DMS79 (cell line): ENCODE results near the gene PSMD12.

ENCODE experiments used
- DNase-seq: peaks from one replicate; lab custom pipeline; 2025; lab: John Stamatoyannopoulos, UW

PSMD12 gene

DNA sequence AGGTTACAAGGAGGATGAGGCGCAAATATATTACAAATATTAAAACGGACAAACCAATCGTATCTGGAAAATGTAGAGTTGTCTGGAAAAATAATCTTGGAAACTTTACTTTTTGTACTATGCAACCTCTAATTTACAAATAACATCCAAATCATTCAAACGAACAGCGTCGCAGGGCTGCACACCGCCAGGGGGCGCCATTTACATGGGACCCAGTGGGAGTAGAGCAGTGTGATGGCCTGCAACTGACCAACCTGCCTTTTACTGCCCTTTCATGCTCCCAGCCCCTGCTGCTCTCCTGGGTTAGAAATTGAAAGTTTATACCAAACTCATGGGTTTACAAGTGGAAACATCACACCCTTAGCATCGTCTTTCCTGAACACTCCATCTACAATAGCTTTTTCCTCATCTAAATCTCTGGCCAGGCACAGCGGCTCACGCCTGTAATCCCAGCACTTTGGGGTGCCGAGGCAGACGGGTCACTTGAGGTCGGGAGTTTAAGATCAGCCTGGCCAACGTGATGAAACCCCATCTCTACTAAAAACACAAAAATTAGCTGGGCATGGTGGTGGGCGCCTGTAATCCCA lies 20.7 kb upstream of the PSMD12 start:
- no peak for DNase-seq

DNA sequence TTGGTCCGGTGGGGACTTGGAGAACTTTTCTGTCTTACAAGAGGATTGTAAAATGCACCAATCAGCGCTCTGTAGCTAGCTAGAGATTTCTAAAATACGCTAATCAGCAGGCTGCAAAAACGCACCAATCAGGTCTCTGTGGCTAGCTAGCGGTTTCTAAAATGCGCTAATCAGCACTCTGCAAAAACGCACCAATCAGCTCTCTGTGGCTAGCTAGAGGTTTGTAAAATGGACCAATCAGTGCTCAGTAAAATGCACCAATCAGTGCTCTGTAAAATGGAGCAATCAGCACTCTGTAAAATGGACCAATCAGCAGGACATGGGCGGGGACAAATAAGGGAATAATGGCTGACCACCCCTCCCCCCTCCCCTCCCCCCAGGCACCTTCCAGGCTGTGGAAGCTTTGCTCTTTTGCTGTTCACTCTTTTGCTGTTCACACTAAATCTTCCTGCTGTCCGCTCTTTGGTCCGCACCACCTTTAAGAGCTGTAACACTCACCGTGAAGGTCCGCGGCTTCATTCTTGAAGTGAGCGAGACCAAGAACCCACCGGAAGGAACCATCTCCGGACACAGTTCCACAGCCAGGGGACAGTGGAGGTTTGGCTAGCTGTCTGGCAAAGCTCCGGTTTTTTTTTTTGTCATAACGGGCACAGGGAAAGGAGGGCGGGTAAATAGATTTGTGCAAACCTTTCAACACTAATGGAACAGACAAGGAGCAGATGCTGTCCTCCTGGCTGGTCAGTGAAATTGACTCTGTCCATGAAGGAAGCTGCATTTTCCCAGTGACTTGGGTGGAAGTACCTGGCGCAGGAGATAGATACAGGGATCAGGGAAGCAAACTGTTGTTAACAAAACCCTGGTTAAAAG lies 19.0 kb upstream of the PSMD12 start:
- DNase-seq: no peak

- DNase-seq: no peak
Measured at GRCh38 chr17:67381929-67382257, 15.5 kb upstream of the PSMD12 start.

DNA sequence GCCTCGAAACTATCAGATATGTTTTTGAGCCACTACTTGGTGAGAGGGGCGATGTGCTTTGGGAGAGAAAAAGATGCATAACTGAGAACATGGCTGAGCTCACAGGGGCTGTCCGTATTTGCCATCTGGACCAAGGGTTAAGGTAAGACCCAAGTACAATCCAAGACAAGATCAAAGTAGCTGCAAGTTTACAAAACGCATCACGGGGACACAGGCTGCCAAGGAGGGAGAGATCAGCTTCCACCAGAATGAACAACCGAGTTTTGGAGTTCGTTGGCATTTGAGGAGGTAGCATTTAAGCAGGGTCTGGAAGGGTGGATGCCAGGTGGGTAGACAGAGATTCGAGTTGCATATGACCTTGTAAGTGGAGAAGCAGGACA lies 12.9 kb upstream of the PSMD12 start:
- no peak for DNase-seq

DNA sequence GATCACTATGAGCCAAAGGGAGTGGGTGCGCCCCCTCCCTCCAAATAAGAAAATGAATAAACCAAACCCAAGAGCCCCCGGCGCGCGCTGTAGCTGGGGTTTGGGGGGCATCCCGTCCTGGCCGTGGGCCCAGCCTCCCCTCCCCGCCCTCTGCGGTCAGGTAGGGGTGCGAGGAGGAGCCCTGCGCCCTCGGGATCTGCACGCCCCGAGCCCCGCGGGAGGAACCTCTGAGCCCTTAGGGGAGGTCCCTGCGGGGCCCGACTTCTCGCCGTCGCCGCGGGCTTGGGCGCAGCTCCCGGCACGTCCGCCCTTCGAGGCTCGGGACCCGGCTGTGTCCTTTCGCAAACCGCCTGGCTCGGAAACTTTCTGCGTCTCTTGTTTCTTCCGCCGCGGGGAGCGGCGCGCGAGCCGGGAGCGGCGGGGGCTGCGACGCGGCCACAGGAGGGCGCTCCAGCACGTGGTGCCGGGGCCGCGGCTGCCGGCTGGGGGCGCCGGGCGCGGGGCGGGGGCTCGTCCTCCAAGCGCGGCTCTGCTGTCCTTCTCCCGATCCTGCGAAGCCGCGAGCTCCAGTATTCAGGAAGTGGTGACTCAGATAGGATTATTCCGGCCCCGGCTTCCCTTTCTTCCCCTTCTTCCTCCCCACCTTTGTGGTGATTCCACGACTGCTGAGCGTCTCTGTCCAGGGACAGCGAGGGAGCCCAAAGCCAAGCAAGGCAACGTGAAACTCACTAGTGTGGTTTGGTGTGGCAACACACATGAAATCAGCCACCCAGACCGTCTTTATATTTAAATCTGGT lies 12.3 kb upstream of the PSMD12 start:
- peak; percentile 8 for DNase-seq

DNA sequence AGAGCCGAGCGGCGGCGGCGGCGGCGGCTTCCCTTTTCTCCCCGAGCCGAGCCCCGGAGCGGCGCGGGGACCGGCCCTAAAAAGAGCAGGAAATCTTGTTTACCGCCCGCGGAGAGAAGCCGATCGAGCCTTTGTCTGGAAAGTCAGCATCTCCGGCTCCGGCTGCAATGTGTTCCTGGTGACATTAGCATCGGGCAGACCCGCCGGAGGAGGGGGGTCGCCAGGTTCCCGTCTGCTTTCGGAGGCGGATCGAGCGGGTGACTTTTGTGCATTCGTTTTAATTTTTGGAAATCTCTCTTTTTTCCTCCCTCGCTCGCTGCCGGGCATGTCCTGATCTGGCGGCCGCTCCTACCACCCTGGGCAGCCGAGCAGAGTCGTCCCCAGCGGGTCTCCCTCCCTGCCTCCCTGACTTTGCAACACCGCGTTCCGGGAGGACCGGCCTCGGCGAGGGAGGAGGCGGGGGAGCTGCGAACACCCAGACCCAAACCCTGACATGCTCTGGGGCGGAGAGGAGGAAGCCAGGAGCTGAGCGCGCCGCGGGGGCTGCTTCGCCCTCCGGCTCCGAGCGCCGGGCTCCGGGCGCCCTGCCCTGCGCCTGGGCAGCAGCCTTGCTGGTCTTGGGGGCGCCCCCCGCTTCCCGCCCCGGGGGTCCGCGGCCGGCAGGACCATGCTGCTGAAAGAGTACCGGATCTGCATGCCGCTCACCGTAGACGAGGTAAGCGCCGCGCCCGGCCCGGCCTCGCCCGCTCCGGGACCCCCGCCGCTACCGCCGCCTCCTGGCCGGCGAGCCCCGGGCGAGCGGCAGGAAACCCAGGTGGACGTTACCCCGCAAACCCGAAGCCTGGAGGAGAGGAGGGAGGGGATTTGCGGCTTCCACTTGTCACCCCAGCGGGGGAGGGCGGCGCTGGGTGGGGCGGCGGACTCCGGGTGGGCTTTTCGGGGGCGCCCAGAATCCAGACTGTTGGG lies 11.4 kb upstream of the PSMD12 start:
- DNase-seq: no peak

DNA sequence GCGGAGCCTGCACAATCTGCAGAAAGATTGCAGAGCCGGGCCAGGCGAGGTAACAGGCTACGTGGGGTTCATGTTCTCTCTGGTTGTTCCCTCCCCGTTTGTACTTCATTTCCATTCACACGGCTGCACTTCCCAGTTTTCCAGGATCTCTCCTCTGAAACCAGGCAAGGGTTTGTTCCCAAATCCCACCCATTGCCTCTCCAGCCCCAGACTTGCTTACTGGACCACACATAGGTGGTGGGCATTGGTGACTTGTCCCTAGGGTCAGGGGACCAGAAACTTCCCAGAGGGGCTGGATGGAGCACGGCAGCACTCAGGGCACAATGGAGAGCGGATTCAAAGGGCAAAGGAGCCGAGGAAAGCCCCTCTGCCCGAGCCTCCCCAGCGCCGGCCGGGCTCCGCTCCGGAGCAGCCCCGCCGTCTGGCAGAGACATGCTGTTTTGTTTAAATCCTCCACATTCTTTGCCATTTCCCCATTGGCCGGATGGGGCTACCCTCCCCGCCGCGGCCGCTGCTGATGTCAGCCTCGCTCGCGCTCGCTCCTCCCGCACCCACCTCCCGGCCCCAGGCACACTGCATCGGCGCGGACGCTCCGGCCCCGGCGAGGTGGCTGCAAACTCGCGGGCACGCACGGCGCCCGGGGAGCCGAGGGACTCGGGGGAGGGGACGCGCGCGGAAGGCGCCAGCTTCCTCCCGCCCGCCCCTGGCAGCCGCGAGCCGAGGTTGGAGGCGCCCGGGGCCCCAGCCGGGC lies 10.5 kb upstream of the PSMD12 start, which contains the start of gene PITPNC1:
Gene PITPNC1, plus strand, starts transcription at position 545 of the 751 bp plus-strand sequence.
- no peak for DNase-seq

GRCh38 chr17:67376415-67376736 lies 10.0 kb upstream of the PSMD12 start:
- no peak for DNase-seq

DNA sequence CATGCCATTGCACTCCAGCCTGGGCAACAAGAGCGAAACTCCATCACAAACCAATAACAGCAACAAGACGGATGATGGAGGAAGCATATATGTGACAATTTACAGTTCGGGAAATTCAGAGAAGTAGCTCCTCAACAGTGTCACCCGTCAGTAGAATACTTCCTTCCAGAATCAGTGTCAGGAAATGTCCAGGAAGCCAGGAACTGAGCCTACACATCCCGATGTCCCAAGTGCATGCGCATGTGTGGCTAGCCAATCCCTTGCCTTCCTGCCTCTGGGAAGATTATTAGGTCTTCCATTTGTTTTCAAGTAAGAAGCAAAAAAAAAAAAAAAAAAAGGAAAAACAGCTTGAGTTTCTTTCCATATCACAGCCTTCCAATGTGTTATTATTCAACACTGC lies 9.3 kb upstream of the PSMD12 start:
- DNase-seq: no peak

DNA sequence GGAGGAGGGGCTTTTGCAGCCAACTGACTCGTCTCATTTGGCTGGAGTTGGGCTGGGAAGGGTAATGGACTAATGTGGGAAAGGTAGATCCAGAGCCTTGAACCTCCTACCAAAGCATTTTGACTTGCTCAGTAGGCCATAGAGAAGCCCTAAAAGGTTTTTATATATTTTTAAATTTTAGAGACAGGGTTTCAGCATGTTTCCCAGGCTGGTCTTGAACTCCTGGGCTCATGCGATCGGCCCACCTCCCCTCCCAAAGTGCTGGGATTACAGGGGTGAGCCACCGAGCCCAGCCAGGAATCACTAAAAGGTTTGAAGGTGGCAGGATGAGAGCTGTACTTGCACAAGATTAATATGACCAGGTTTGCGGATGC lies 8.7 kb upstream of the PSMD12 start:
- DNase-seq: no peak

DNA sequence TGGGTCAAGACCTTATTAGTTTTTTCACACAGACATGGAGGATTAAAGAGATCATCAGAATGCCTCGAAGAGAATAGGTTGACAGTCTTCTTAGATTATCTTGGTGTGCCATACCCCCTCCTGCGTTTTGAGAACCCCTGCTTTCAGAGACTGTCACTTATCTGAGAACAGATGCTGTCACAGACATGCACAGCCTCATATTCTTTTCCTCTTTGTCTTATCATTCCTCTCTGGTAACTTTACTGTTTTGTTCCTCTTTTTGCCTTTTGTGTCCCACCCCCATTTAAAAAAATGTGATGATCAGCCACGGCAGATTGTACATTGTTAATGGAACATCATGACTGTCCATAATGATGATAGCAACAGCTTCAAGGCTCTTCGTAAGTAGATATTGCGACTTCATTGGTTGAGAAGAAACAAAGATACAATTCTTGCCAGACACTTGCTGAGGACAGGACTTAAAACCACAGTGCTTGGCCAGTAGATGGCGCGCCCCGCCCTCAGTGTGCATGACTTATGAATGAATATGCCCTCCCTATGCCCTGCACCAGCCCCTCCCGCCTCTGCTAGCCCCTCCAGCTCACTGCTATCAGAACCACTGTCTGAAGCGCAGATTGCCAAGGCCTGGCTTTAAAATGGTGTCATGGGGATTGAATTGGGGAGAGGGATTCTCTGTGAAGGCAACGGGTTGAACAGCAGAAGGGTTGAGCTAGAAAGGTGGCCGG lies 8.1 kb upstream of the PSMD12 start:
- DNase-seq: peak; percentile 26

- no peak for DNase-seq
Measured at GRCh38 chr17:67372751-67373150, 6.4 kb upstream of the PSMD12 start.

DNA sequence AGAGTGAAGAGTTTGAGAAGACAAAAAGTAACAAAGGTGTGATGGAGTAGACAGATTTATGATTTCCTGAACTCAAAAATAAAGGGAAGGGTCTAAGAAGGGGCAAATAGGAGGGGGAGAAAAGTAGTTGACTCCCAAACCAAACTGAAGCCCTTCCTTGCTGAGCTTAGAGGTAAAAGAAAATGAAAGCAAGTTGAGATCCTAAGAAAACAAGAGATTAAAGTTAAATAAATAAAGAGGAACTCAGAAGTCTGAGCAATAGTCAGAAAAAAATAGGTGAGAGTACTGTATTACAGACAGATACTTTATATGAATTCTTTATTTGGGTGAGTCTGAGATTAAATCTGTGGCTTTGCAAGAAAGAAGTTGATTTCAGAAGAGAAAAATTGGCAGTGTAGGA lies 3.3 kb upstream of the PSMD12 start:
- DNase-seq: no peak

DNA sequence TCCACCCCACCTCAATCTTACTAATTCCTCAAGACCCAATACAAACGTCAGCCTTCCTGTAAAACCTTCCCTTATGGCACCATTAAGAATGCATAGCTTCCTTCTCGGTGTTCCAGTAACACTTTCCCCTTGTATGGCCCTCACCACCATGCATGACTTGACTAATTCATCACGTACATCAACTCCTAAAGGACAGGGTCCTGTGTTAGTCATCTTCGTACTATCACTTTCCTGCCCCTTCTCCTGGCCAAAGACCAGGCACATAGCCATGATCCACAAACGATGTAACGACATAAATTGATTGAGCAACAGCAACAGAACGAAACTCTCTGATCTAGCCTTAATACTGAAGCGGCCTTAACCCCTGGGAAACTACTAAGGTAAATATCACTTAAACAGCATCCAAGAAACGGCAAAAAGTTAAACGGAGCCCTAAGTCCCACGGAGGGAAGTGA lies 612 bp downstream of the PSMD12 start:
- no peak for DNase-seq

GRCh38 chr17:67364847-67365737 lies 1.3 kb downstream of the PSMD12 start:
- DNase-seq: no peak

DNA sequence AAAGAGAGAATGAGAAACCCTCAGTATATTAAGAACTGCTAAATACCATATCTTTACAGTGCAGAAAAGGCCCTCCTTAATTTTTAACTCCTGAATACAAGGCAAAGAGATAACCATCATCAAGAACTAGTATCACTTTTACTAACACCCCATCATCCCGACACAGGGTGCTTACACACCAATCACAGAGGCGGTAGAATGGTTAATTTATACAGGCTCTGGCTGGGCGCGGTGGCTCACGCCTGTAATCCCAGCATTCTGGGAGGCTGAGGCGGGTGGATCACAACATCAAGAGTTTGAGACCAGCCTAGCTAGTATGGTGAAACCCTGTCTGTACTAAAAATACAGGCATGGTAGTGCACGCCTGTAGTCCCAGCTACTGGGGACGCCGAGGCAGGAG lies 4.2 kb downstream of the PSMD12 start:
- DNase-seq: no peak

DNA sequence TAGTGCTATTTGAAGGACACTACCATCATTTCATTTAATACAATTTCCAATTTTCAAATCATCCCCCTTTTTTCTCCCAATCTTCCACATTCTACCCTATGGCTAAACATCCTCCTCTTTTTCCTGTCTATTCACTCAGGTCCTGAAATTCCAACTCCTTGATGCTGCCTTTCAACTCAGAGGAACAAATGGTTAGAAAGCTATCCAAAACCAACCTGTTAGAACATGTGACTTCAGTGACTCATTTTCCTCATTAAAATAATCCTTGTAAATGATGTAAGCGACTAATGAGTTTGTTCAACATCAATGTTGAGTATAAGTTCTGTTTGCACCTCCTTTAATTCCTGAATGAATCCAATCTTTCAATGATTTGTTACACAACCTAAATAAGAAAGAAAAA lies 5.5 kb downstream of the PSMD12 start:
- DNase-seq: no peak

GRCh38 chr17:67359960-67360791 lies 6.2 kb downstream of the PSMD12 start:
- DNase-seq: no peak

GRCh38 chr17:67358612-67359011 lies 7.8 kb downstream of the PSMD12 start:
- no peak for DNase-seq
